HG03064 (cell line): Measurements from ENCODE around the gene PANX2.

ENCODE experiments used
- ATAC-seq: cut with Tn5 transposase; IDR thresholded peaks from one replicate; pipeline ENCODE4 v1.9.1; 2021; ENCODE audit warnings: low read depth; ENCODE audit not compliant: unreplicated experiment

PANX2 gene

GRCh38 chr22:50208939-50209892 lies 38.7 kb downstream of the PANX2 start:
- no peak for ATAC-seq

GRCh38 chr22:50209893-50210292 lies 39.4 kb downstream of the PANX2 start:
- ATAC-seq = no peak

GRCh38 chr22:50210378-50211139 lies 40.0 kb downstream of the PANX2 start:
- ATAC-seq = no peak

- ATAC-seq = no peak
Observed at GRCh38 chr22:50211147-50211546, 40.6 kb downstream of the PANX2 start.

- no peak for ATAC-seq
Observed at GRCh38 chr22:50213263-50213662, 42.7 kb downstream of the PANX2 start.

- no peak for ATAC-seq
Observed at GRCh38 chr22:50215297-50216054, 44.9 kb downstream of the PANX2 start.

- ATAC-seq = no peak
Observed at GRCh38 chr22:50216055-50216683, 45.6 kb downstream of the PANX2 start.

- ATAC-seq = no peak
Observed at GRCh38 chr22:50216684-50217520, 46.4 kb downstream of the PANX2 start.

GRCh38 chr22:50217543-50218152 lies 47.1 kb downstream of the PANX2 start:
- ATAC-seq = no peak

- no peak for ATAC-seq
Observed at GRCh38 chr22:50218153-50218995, 47.8 kb downstream of the PANX2 start.

- no peak for ATAC-seq
Observed at GRCh38 chr22:50218996-50219727, 48.6 kb downstream of the PANX2 start.

- no peak for ATAC-seq
Observed at GRCh38 chr22:50219800-50220602, 49.5 kb downstream of the PANX2 start.

- ATAC-seq = no peak
Observed at GRCh38 chr22:50220603-50221409, 50.3 kb downstream of the PANX2 start.

GRCh38 chr22:50221410-50222300 lies 51.1 kb downstream of the PANX2 start:
- ATAC-seq = no peak

GRCh38 chr22:50222508-50222907 lies 52.0 kb downstream of the PANX2 start:
- no peak for ATAC-seq
